ENCODE results near the gene NOL6.

The NOL6 gene

DNA sequence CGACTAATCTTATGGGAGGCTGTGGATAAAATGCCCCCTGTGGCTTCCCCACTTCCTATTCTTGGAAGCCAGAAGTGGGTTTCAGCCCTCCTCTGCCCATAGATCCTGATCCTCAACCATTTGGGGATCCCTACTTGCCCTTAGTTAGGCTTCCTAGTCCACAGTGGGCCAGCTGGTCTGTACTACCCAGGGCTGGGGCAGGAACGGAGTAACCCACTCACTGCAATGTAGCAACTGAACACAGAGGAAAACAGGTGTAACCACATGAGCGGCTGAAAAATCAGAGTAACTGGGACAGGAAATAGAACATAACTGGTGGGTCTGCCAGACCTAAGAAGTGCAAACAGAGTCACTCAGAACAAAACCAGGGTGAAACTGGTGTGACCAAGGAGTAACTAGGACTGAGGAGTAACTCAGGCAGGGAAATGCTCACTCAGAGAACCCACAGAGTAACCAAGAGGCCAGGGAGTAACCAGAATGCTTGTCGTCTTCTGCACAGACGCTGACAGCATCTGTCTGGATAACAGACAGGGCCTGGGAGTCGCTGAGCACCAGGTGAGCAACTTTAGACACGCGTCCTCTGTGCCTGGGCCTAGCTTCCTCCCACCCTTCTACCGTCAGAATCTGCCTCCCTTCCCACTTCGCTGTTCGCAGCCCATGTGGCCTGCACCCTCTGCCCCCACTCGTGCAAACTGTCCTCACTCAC lies 27.3 kb downstream of the NOL6 start:
- ATAC-seq: peak; percentile 7
- TF ChIP-seq TCF4 (CRISPR knock-in tag; IDR thresholded peaks at IDR 0.05; ENCODE audit: borderline replicate concordance): no peak
- no peak for TF ChIP-seq BACH2 (CRISPR knock-in tag; IDR thresholded peaks at IDR 0.05; ENCODE audit: borderline replicate concordance)
- no peak for TF ChIP-seq ESRRG (CRISPR knock-in tag; IDR thresholded peaks at IDR 0.05)
- TF ChIP-seq ZFP3 (CRISPR knock-in tag; IDR thresholded peaks at IDR 0.05): no peak
- TF ChIP-seq, protein P1, sequence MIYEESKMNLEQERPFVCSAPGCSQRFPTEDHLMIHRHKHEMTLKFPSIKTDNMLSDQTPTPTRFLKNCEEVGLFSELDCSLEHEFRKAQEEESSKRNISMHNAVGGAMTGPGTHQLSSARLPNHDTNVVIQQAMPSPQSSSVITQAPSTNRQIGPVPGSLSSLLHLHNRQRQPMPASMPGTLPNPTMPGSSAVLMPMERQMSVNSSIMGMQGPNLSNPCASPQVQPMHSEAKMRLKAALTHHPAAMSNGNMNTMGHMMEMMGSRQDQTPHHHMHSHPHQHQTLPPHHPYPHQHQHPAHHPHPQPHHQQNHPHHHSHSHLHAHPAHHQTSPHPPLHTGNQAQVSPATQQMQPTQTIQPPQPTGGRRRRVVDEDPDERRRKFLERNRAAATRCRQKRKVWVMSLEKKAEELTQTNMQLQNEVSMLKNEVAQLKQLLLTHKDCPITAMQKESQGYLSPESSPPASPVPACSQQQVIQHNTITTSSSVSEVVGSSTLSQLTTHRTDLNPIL (CRISPR knock-in tag; IDR thresholded peaks at IDR 0.05; ENCODE audit: low read depth): no peak
- TF ChIP-seq ZFP30 (CRISPR knock-in tag; IDR thresholded peaks at IDR 0.05): no peak
- TF ChIP-seq ZNF8 (CRISPR knock-in tag; IDR thresholded peaks at IDR 0.05): no peak
- no peak for TF ChIP-seq ZNF70 (CRISPR knock-in tag; IDR thresholded peaks at IDR 0.05)
- TF ChIP-seq, protein P2, sequence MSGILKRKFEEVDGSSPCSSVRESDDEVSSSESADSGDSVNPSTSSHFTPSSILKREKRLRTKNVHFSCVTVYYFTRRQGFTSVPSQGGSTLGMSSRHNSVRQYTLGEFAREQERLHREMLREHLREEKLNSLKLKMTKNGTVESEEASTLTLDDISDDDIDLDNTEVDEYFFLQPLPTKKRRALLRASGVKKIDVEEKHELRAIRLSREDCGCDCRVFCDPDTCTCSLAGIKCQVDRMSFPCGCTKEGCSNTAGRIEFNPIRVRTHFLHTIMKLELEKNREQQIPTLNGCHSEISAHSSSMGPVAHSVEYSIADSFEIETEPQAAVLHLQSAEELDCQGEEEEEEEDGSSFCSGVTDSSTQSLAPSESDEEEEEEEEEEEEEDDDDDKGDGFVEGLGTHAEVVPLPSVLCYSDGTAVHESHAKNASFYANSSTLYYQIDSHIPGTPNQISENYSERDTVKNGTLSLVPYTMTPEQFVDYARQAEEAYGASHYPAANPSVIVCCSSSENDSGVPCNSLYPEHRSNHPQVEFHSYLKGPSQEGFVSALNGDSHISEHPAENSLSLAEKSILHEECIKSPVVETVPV (CRISPR knock-in tag; IDR thresholded peaks at IDR 0.05): no peak
- TF ChIP-seq RARB (CRISPR knock-in tag; IDR thresholded peaks at IDR 0.05): no peak
- TF ChIP-seq, protein P3, sequence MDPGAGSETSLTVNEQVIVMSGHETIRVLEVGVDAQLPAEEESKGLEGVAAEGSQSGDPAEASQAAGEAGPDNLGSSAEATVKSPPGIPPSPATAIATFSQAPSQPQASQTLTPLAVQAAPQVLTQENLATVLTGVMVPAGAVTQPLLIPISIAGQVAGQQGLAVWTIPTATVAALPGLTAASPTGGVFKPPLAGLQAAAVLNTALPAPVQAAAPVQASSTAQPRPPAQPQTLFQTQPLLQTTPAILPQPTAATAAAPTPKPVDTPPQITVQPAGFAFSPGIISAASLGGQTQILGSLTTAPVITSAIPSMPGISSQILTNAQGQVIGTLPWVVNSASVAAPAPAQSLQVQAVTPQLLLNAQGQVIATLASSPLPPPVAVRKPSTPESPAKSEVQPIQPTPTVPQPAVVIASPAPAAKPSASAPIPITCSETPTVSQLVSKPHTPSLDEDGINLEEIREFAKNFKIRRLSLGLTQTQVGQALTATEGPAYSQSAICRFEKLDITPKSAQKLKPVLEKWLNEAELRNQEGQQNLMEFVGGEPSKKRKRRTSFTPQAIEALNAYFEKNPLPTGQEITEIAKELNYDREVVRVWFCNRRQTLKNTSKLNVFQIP (CRISPR knock-in tag; IDR thresholded peaks at IDR 0.05; ENCODE audit: borderline replicate concordance, low read depth): no peak
- TF ChIP-seq ZC3H10 (CRISPR knock-in tag; IDR thresholded peaks at IDR 0.05): no peak
- TF ChIP-seq OSR1 (CRISPR knock-in tag; IDR thresholded peaks at IDR 0.05): no peak

DNA sequence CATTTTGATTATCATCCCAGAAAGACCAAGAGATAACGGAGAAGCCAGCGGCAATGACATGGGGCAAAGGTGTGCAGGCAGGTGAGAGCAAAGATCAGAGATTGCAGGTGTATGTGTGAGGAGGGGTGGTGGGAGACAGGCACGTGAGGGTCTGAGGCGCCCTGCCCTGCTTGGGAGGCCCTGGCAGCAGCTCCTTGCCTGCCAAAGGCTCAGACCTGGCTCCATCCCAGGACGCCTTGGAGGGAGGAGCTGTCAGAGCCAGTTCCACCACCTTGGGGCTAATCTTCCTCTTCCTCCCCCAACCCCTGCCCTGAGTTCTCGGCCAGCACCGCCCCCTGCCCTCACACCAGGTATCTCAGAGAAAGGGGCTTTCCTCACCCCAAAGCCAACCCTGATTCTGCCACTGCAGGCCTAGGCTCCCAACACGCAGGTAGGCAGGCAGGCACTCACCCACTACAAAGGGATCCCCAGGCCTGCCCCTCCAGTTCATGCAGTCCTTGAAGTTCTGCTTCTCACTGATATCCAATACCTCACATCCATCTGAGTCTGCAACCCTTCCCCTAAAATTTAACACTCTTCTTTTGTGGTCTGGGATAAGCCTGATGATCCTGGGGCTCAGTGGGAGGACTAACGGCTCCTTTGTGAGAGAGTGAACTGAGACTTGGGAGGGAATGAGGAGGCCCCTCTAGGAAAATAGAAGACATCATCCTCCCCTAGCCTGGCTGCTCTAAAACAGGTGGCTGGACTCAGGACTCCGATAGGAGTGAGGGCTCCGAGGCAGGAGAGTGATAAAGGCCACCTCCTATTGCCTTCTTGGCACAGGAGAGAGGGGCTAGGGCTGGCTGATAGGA lies 28.1 kb downstream of the NOL6 start:
- no peak for ATAC-seq
- TF ChIP-seq RARB (CRISPR knock-in tag; IDR thresholded peaks at IDR 0.05): no peak
- TF ChIP-seq, protein P4, sequence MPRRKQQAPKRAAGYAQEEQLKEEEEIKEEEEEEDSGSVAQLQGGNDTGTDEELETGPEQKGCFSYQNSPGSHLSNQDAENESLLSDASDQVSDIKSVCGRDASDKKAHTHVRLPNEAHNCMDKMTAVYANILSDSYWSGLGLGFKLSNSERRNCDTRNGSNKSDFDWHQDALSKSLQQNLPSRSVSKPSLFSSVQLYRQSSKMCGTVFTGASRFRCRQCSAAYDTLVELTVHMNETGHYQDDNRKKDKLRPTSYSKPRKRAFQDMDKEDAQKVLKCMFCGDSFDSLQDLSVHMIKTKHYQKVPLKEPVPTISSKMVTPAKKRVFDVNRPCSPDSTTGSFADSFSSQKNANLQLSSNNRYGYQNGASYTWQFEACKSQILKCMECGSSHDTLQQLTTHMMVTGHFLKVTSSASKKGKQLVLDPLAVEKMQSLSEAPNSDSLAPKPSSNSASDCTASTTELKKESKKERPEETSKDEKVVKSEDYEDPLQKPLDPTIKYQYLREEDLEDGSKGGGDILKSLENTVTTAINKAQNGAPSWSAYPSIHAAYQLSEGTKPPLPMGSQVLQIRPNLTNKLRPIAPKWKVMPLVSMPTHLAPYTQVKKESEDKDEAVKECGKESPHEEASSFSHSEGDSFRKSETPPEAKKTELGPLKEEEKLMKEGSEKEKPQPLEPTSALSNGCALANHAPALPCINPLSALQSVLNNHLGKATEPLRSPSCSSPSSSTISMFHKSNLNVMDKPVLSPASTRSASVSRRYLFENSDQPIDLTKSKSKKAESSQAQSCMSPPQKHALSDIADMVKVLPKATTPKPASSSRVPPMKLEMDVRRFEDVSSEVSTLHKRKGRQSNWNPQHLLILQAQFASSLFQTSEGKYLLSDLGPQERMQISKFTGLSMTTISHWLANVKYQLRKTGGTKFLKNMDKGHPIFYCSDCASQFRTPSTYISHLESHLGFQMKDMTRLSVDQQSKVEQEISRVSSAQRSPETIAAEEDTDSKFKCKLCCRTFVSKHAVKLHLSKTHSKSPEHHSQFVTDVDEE (CRISPR knock-in tag; IDR thresholded peaks at IDR 0.05): no peak
- no peak for TF ChIP-seq TCF4 (CRISPR knock-in tag; IDR thresholded peaks at IDR 0.05; ENCODE audit: borderline replicate concordance)
- no peak for TF ChIP-seq TOX (CRISPR knock-in tag; IDR thresholded peaks at IDR 0.05; ENCODE audit: borderline replicate concordance)
- no peak for TF ChIP-seq CSDC2 (CRISPR knock-in tag; IDR thresholded peaks at IDR 0.05)
- no peak for TF ChIP-seq ZFP30 (CRISPR knock-in tag; IDR thresholded peaks at IDR 0.05)
- no peak for TF ChIP-seq ZNF565 (CRISPR knock-in tag; conservative IDR thresholded peaks at IDR 0.05; ENCODE audit: low read depth)

DNA sequence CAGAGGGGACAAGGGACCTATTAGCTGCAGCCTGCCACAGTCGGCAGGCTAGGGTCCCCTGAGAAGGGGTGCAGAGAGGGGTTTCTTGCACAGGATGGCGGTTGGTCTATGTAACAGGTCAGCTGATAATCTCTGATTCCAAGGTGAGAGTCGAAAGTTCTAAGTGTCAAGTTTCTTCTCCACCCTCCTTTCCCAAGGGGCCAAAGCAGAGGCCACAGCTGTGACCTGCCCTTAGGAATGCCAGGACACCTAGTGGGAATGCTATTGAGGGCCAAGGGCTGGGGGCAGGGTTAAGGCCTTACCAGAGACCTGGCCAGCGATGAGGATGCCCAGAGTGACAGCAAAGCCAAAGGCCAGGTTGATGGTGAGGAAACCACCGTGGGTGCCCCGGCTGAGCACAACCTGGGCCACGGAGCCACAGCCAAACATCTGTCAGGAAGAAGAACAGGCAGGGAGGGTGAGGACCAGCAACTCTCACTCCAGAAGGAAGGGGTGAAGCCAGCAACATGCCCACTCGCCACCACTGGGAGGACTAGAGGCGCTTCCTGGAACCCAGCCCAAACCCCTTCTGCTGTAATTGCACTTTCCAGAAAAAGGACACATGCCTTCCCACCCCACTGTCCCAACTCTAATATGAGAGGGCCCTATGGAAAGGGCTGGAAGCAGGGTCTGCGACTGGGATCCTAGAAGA lies 30.1 kb downstream of the NOL6 start:
- no peak for ATAC-seq
- no peak for TF ChIP-seq ZC3H10 (CRISPR knock-in tag; IDR thresholded peaks at IDR 0.05)
- TF ChIP-seq BACH2 (CRISPR knock-in tag; IDR thresholded peaks at IDR 0.05; ENCODE audit: borderline replicate concordance): no peak
- TF ChIP-seq, protein P5, sequence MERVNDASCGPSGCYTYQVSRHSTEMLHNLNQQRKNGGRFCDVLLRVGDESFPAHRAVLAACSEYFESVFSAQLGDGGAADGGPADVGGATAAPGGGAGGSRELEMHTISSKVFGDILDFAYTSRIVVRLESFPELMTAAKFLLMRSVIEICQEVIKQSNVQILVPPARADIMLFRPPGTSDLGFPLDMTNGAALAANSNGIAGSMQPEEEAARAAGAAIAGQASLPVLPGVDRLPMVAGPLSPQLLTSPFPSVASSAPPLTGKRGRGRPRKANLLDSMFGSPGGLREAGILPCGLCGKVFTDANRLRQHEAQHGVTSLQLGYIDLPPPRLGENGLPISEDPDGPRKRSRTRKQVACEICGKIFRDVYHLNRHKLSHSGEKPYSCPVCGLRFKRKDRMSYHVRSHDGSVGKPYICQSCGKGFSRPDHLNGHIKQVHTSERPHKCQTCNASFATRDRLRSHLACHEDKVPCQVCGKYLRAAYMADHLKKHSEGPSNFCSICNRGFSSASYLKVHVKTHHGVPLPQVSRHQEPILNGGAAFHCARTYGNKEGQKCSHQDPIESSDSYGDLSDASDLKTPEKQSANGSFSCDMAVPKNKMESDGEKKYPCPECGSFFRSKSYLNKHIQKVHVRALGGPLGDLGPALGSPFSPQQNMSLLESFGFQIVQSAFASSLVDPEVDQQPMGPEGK (CRISPR knock-in tag; IDR thresholded peaks at IDR 0.05; ENCODE audit: borderline replicate concordance): no peak
- TF ChIP-seq, protein P1 (CRISPR knock-in tag; IDR thresholded peaks at IDR 0.05; ENCODE audit: low read depth): no peak
- TF ChIP-seq, protein P2 (CRISPR knock-in tag; IDR thresholded peaks at IDR 0.05): no peak
- TF ChIP-seq SNAI2 (CRISPR knock-in tag; IDR thresholded peaks at IDR 0.05): no peak
- TF ChIP-seq ZFP3 (CRISPR knock-in tag; IDR thresholded peaks at IDR 0.05): no peak
- no peak for TF ChIP-seq ZNF70 (CRISPR knock-in tag; IDR thresholded peaks at IDR 0.05)

All from SK-N-SH treated with all-trans-retinoic acid at 6 μM for 48 hours (cell line).